SK-N-SH treated with all-trans-retinoic acid at 6 μM for 48 hours (cell line): ENCODE measurements around the gene RIN3.

ENCODE experiments used
- ATAC-seq: fragments of 200-7000 bp; cut with Tn5 transposase; 3 replicates; pipeline ENCODE4 v1.9.1; 2020; ENCODE audit warnings: mild to moderate bottlenecking, moderate library complexity
- ARNTL ChIP-seq: fragments of 450-650 bp; formaldehyde crosslinking; IDR thresholded peaks from 2 replicates; pipeline ENCODE4 v1.5.0; 2020; ENCODE audit warnings: low read depth, mild to moderate bottlenecking, moderate library complexity, borderline replicate concordance
- CSDC2 ChIP-seq: fragments of 250-450 bp; sonication (Bioruptor Pico); IDR thresholded peaks from 2 replicates; pipeline ENCODE4 v1.5.0; 2020; ENCODE audit warnings: mild to moderate bottlenecking, moderate library complexity
- ESRRG ChIP-seq: fragments of 250-450 bp; sonication (Bioruptor Pico); IDR thresholded peaks from 2 replicates; pipeline ENCODE4 v1.6.1; 2021; ENCODE audit warnings: mild to moderate bottlenecking
- GLIS3 ChIP-seq: fragments of 250-450 bp; sonication (Bioruptor Pico); IDR thresholded peaks from 2 replicates; pipeline ENCODE4 v1.5.0; 2020; ENCODE audit warnings: mild to moderate bottlenecking, moderate library complexity
- ISL1 ChIP-seq: fragments of 250-450 bp; sonication (Bioruptor Pico); IDR thresholded peaks from 2 replicates; pipeline ENCODE4 v2.1.2; 2022; ENCODE audit warnings: mild to moderate bottlenecking, moderate library complexity
- OSR1 ChIP-seq: fragments of 250-450 bp; sonication (Bioruptor Pico); IDR thresholded peaks from 2 replicates; pipeline ENCODE4 v1.8.0; 2022; ENCODE audit warnings: moderate library complexity, mild to moderate bottlenecking, inconsistent platforms
- PPARA ChIP-seq: fragments of 250-450 bp; sonication (Bioruptor Pico); IDR thresholded peaks from 2 replicates; pipeline ENCODE4 v1.5.0; 2020; ENCODE audit warnings: mild to moderate bottlenecking, borderline replicate concordance
- RARB ChIP-seq: fragments of 250-450 bp; sonication (Bioruptor Pico); IDR thresholded peaks from 2 replicates; pipeline ENCODE4 v1.8.0; 2021; ENCODE audit warnings: mild to moderate bottlenecking, moderate library complexity
- SNAI2 ChIP-seq: fragments of 250-450 bp; sonication (Bioruptor Pico); IDR thresholded peaks from 2 replicates; pipeline ENCODE4 v1.5.0; 2020; ENCODE audit warnings: mild to moderate bottlenecking, moderate library complexity
- TCF4 ChIP-seq: fragments of 250-450 bp; sonication (Bioruptor Pico); IDR thresholded peaks from 2 replicates; pipeline ENCODE4 v1.8.0; 2021; ENCODE audit warnings: mild to moderate bottlenecking, moderate library complexity, borderline replicate concordance
- TOX ChIP-seq: fragments of 250-450 bp; sonication (Bioruptor Pico); IDR thresholded peaks from 2 replicates; pipeline ENCODE4 v1.8.0; 2021; ENCODE audit warnings: mild to moderate bottlenecking, moderate library complexity, borderline replicate concordance
- ZFP3 ChIP-seq: fragments of 250-450 bp; sonication (Bioruptor Pico); IDR thresholded peaks from 2 replicates; pipeline ENCODE4 v1.5.0; 2020; ENCODE audit warnings: mild to moderate bottlenecking, moderate library complexity
- ZFP30 ChIP-seq: fragments of 450-650 bp; formaldehyde crosslinking; IDR thresholded peaks from 2 replicates; pipeline ENCODE4 v1.5.0; 2022; ENCODE audit warnings: mild to moderate bottlenecking, moderate library complexity
- ZNF565 ChIP-seq: fragments of 450-650 bp; formaldehyde crosslinking; conservative IDR thresholded peaks from 2 replicates; pipeline ENCODE4 v1.5.0; 2020; ENCODE audit warnings: low read depth, mild to moderate bottlenecking, moderate library complexity
- ZNF70 ChIP-seq: fragments of 450-650 bp; formaldehyde crosslinking; IDR thresholded peaks from 2 replicates; pipeline ENCODE4 v1.5.0; 2020; ENCODE audit warnings: mild to moderate bottlenecking, moderate library complexity
- ZNF8 ChIP-seq: fragments of 450-650 bp; formaldehyde crosslinking; IDR thresholded peaks from 2 replicates; pipeline ENCODE4 v1.5.0; 2020; ENCODE audit warnings: mild to moderate bottlenecking, moderate library complexity
- TF ChIP-seq, protein P1 (sequence below): fragments of 250-450 bp; sonication (Bioruptor Pico); IDR thresholded peaks from 2 replicates; pipeline ENCODE4 v1.8.0; 2021; ENCODE audit warnings: low read depth, mild to moderate bottlenecking, moderate library complexity, borderline replicate concordance
- TF ChIP-seq, protein P2 (sequence below): fragments of 250-450 bp; sonication (Bioruptor Pico); IDR thresholded peaks from 2 replicates; pipeline ENCODE4 v1.5.1; 2021; ENCODE audit warnings: mild to moderate bottlenecking, moderate library complexity
- TF ChIP-seq, protein P3 (sequence below): fragments of 250-450 bp; sonication (Bioruptor Pico); IDR thresholded peaks from 2 replicates; pipeline ENCODE4 v1.5.1; 2020; ENCODE audit warnings: low read depth, mild to moderate bottlenecking, moderate library complexity
- TF ChIP-seq, protein P4 (sequence below): fragments of 250-450 bp; sonication (Bioruptor Pico); IDR thresholded peaks from 2 replicates; pipeline ENCODE4 v1.5.0; 2020; ENCODE audit warnings: mild to moderate bottlenecking, moderate library complexity
- TF ChIP-seq, protein P5 (sequence below): fragments of 250-450 bp; sonication (Bioruptor Pico); IDR thresholded peaks from 2 replicates; pipeline ENCODE4 v1.8.0; 2020; ENCODE audit warnings: mild to moderate bottlenecking, moderate library complexity, borderline replicate concordance

The RIN3 gene

DNA sequence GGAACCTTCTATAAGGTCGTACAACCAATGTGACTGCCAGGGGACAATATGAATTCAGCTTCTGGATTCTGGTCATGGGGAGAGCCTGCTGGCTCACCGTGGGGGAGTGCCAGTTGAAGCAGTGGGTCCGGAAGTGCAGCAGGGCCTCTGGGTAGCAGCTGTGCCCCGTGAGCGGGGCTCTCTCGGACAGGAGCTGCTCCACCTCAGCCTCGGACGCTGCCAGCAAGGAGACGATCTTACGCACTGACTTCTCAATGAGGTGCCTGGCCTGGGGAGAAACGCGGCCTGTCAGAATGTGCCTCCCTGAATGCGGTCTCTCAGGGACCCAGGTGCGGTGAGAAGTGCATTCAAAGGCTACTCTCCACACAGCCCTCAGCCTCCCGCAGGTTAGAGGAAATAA lies 192.8 kb downstream of the RIN3 start (continued):
- TF ChIP-seq, protein P1, sequence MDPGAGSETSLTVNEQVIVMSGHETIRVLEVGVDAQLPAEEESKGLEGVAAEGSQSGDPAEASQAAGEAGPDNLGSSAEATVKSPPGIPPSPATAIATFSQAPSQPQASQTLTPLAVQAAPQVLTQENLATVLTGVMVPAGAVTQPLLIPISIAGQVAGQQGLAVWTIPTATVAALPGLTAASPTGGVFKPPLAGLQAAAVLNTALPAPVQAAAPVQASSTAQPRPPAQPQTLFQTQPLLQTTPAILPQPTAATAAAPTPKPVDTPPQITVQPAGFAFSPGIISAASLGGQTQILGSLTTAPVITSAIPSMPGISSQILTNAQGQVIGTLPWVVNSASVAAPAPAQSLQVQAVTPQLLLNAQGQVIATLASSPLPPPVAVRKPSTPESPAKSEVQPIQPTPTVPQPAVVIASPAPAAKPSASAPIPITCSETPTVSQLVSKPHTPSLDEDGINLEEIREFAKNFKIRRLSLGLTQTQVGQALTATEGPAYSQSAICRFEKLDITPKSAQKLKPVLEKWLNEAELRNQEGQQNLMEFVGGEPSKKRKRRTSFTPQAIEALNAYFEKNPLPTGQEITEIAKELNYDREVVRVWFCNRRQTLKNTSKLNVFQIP: no peak
- no peak for TF ChIP-seq ZFP3 (CRISPR knock-in tag)
- TF ChIP-seq RARB (CRISPR knock-in tag): no peak

DNA sequence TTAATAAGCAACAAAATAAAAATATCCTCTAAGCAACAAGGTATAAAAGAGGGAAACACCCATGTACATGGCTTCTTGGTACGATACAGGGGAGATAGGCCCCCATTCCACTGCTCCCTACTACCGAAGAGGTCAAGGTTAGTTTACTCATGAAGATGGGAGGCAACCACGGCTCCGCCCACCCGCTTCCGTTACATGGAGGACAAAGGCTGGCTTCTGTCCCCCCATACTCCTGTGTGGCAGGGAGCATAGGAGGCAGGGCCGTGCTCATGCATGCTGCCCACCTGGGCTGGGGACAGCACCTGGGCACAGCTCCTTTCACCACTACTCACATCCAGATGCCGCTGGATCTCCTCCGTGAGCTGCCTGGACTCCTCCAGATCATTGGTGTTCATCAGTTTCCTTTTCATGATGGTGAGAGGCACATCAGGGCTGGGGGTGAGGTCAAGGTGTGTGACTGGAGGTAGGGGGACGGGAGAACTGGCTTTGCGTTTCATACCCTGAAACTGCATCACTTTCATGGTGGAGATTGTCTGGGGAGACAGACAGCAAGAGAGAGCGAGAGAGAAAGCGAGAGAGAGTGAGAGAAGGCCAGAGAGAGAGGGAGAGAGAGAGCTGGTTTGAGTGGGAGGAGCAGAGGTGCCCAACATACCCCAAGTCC lies 195.9 kb downstream of the RIN3 start:
- TF ChIP-seq TCF4: no peak
- TF ChIP-seq OSR1 (CRISPR knock-in tag): no peak
- TF ChIP-seq, protein P2, sequence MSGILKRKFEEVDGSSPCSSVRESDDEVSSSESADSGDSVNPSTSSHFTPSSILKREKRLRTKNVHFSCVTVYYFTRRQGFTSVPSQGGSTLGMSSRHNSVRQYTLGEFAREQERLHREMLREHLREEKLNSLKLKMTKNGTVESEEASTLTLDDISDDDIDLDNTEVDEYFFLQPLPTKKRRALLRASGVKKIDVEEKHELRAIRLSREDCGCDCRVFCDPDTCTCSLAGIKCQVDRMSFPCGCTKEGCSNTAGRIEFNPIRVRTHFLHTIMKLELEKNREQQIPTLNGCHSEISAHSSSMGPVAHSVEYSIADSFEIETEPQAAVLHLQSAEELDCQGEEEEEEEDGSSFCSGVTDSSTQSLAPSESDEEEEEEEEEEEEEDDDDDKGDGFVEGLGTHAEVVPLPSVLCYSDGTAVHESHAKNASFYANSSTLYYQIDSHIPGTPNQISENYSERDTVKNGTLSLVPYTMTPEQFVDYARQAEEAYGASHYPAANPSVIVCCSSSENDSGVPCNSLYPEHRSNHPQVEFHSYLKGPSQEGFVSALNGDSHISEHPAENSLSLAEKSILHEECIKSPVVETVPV (CRISPR knock-in tag): no peak
- TF ChIP-seq ZFP3 (CRISPR knock-in tag): no peak
- no peak for TF ChIP-seq CSDC2 (CRISPR knock-in tag)
- no peak for TF ChIP-seq PPARA (CRISPR knock-in tag)
- TF ChIP-seq, protein P3, sequence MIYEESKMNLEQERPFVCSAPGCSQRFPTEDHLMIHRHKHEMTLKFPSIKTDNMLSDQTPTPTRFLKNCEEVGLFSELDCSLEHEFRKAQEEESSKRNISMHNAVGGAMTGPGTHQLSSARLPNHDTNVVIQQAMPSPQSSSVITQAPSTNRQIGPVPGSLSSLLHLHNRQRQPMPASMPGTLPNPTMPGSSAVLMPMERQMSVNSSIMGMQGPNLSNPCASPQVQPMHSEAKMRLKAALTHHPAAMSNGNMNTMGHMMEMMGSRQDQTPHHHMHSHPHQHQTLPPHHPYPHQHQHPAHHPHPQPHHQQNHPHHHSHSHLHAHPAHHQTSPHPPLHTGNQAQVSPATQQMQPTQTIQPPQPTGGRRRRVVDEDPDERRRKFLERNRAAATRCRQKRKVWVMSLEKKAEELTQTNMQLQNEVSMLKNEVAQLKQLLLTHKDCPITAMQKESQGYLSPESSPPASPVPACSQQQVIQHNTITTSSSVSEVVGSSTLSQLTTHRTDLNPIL (CRISPR knock-in tag): no peak
- TF ChIP-seq ZNF565 (CRISPR knock-in tag): no peak
- no peak for TF ChIP-seq ISL1 (CRISPR knock-in tag)
- TF ChIP-seq GLIS3: no peak
- no peak for TF ChIP-seq ZFP30 (CRISPR knock-in tag)
- TF ChIP-seq ARNTL (CRISPR knock-in tag): no peak
- TF ChIP-seq SNAI2: no peak
- TF ChIP-seq, protein P4, sequence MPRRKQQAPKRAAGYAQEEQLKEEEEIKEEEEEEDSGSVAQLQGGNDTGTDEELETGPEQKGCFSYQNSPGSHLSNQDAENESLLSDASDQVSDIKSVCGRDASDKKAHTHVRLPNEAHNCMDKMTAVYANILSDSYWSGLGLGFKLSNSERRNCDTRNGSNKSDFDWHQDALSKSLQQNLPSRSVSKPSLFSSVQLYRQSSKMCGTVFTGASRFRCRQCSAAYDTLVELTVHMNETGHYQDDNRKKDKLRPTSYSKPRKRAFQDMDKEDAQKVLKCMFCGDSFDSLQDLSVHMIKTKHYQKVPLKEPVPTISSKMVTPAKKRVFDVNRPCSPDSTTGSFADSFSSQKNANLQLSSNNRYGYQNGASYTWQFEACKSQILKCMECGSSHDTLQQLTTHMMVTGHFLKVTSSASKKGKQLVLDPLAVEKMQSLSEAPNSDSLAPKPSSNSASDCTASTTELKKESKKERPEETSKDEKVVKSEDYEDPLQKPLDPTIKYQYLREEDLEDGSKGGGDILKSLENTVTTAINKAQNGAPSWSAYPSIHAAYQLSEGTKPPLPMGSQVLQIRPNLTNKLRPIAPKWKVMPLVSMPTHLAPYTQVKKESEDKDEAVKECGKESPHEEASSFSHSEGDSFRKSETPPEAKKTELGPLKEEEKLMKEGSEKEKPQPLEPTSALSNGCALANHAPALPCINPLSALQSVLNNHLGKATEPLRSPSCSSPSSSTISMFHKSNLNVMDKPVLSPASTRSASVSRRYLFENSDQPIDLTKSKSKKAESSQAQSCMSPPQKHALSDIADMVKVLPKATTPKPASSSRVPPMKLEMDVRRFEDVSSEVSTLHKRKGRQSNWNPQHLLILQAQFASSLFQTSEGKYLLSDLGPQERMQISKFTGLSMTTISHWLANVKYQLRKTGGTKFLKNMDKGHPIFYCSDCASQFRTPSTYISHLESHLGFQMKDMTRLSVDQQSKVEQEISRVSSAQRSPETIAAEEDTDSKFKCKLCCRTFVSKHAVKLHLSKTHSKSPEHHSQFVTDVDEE (CRISPR knock-in tag): no peak
- TF ChIP-seq, protein P5, sequence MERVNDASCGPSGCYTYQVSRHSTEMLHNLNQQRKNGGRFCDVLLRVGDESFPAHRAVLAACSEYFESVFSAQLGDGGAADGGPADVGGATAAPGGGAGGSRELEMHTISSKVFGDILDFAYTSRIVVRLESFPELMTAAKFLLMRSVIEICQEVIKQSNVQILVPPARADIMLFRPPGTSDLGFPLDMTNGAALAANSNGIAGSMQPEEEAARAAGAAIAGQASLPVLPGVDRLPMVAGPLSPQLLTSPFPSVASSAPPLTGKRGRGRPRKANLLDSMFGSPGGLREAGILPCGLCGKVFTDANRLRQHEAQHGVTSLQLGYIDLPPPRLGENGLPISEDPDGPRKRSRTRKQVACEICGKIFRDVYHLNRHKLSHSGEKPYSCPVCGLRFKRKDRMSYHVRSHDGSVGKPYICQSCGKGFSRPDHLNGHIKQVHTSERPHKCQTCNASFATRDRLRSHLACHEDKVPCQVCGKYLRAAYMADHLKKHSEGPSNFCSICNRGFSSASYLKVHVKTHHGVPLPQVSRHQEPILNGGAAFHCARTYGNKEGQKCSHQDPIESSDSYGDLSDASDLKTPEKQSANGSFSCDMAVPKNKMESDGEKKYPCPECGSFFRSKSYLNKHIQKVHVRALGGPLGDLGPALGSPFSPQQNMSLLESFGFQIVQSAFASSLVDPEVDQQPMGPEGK (CRISPR knock-in tag): no peak
- no peak for TF ChIP-seq ESRRG (CRISPR knock-in tag)
- no peak for TF ChIP-seq RARB (CRISPR knock-in tag)
- no peak for TF ChIP-seq TOX
- ATAC-seq: no peak; the same call in 2 of the 3 replicates

DNA sequence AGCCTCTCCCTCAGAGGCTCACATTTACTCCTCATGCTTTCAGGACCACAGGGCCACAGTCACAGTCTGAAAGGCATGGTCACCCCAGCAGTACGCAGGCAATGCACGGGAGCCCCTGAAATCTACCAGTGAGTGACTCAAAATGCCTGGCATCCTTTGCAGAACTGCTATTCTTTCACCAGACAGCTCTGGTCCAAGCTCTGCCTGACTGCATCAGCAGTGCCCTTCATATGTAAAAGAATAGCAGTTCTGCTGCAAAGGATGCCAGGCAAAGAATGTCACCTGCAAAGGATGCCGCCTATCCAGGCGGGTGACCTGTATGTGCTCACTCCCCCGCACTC lies 196.4 kb downstream of the RIN3 start:
- no peak for ATAC-seq
- TF ChIP-seq ISL1 (CRISPR knock-in tag) (no peak), OSR1 (CRISPR knock-in tag) (no peak), ZNF8 (CRISPR knock-in tag) (no peak), TOX (no peak), GLIS3 (no peak), SNAI2 (no peak), ARNTL (CRISPR knock-in tag) (no peak), PPARA (CRISPR knock-in tag) (no peak), ZNF70 (CRISPR knock-in tag) (no peak), RARB (CRISPR knock-in tag) (no peak), CSDC2 (CRISPR knock-in tag) (no peak), ZFP3 (CRISPR knock-in tag) (no peak)
- TF ChIP-seq, protein P3 (CRISPR knock-in tag): no peak
- TF ChIP-seq, protein P2 (CRISPR knock-in tag): no peak
- TF ChIP-seq, protein P4 (CRISPR knock-in tag): no peak
